IPS-15b (cell line): ENCODE measurements around the gene GULP1.
"Not testable (repeated sequence)": the region's sequence is repeated elsewhere in the genome, so short reads cannot be mapped to it uniquely, and the experiment has no call there.

Experiments
- H3K27me3 ChIP-seq: one replicate; pipeline ENCODE4 v1.6.1; 2013; ENCODE audit warnings: low read length; ENCODE audit not compliant: control insufficient read depth, insufficient read depth
- H3K36me3 ChIP-seq: one replicate; pipeline ENCODE4 v1.6.1; 2013; ENCODE audit warnings: low read length; ENCODE audit not compliant: control insufficient read depth, insufficient read depth
- H3K4me1 ChIP-seq: one replicate; pipeline ENCODE4 v1.6.1; 2013; ENCODE audit warnings: mild to moderate bottlenecking, low read length; ENCODE audit not compliant: control insufficient read depth, insufficient read depth
- H3K4me3 ChIP-seq: one replicate; pipeline ENCODE4 v1.5.1; 2013; ENCODE audit warnings: low read depth, low read length
- H3K9ac ChIP-seq: one replicate; pipeline ENCODE4 v1.6.1; 2013; ENCODE audit warnings: low read depth, mild to moderate bottlenecking, low read length
- H3K9me3 ChIP-seq: one replicate; pipeline ENCODE4 v1.6.1; 2013; ENCODE audit warnings: mild to moderate bottlenecking, low read length; ENCODE audit not compliant: control insufficient read depth, insufficient read depth

GULP1 gene

DNA sequence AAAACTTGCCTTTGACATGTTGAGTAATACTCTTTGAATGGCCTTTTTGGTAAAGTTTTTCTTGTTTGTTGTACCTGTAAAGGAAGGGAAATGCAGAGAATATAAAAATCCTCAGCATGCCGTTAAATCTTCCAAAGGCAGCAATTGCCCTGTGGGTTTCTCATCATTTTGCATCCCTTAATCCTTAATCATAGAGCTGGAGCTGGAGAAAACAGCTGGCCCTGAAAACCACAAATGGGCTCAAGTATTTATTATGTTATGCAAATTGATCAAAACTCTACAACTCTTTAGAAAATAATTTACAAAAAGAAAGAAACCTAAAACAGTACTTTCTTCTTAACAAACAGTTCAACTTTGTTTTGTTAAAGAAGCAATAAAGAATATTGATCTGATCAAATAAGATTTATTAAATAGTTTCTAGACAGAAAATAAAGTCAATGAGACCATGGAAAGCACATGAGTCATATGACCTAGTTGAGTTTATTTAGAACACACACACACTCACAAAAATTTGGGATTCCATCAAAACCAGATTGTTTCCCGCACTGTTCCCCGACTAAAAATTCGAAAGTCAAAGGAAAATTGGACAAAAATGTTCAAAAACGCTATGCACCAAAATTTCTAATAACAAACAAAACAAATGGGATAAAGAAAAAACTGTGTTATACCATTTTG, 309.0 kb downstream of the GULP1 start:
- Histone ChIP-seq H3K4me1 (peaks cover 5% of the 10 kb centered on the region), H3K36me3 (no peaks in the 10 kb centered on the region), H3K4me3 (no peak overlapping the region), H3K9ac (no peak overlapping the region), H3K9me3 (no peaks in the 10 kb centered on the region), H3K27me3 (no peaks in the 10 kb centered on the region)

DNA sequence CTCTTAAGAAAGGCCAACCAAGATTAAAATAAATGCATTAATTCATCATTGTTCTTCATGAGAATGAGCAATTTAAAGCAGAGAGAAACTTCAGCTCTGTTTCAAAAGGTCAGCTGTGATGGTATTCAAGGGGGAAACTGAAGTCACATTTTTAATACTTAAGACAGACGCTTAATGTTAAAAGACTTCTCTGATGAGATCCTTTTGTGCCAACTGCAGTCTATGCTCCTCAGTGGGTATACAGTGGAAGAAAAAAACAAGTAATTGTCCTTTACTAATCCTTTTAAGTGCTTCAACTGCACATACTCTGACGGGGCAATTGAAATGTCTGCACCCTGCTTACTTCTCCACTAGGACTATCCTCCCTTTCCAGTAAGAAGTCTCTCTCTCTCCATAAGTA, 309.7 kb downstream of the GULP1 start:
- no peaks in the 10 kb centered on the region for H3K36me3 ChIP-seq
- H3K27me3 ChIP-seq, result no peaks in the 10 kb centered on the region
- H3K4me3 ChIP-seq, result no peak overlapping the region
- H3K4me1 ChIP-seq, result peaks cover 5% of the 10 kb centered on the region
- H3K9me3 ChIP-seq, result no peaks in the 10 kb centered on the region
- no peak overlapping the region for H3K9ac ChIP-seq

DNA sequence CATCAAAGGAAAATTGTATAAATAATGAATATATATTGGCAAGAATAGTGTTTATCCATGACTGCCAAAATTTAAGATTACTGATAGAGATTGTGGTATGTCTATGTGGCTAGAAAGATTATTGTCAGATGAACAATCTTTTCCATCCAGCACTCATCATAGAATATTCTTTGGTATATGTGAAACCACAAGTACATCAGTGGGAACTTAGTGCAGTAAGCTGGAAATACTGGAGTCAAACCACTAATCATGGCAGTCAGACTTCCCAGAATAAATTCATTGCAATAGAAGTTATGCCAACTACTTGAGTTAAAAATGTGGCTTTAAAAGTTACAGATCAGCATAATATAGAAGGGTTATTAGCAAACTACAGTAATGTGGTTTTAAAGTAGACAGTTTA, 310.3 kb downstream of the GULP1 start:
- Histone ChIP-seq H3K4me3 (no peak overlapping the region), H3K36me3 (no peaks in the 10 kb centered on the region), H3K9ac (no peak overlapping the region), H3K4me1 (peaks cover 5% of the 10 kb centered on the region), H3K9me3 (no peaks in the 10 kb centered on the region), H3K27me3 (no peaks in the 10 kb centered on the region)

DNA sequence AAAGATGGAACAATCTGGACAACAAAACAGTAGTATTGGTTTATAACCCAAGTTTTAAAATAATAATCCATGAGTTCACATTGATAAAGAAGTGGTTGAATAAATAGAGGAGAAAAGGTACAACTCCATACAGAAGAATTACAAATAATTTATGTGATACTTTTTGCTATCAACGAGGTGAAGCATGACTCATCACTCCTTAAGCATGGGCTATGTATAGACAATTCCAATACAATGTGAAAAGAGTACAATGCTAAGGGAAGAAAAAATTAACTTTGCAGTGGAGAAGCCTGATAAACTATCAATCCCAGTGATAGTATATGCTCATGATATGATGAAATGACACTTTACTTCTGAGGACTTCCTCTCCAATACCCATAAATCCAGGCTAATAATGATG, 312.9 kb downstream of the GULP1 start:
- Histone ChIP-seq H3K4me1 (peaks cover 5% of the 10 kb centered on the region), H3K4me3 (no peak overlapping the region), H3K27me3 (no peaks in the 10 kb centered on the region), H3K36me3 (no peaks in the 10 kb centered on the region), H3K9ac (no peak overlapping the region), H3K9me3 (no peaks in the 10 kb centered on the region)

DNA sequence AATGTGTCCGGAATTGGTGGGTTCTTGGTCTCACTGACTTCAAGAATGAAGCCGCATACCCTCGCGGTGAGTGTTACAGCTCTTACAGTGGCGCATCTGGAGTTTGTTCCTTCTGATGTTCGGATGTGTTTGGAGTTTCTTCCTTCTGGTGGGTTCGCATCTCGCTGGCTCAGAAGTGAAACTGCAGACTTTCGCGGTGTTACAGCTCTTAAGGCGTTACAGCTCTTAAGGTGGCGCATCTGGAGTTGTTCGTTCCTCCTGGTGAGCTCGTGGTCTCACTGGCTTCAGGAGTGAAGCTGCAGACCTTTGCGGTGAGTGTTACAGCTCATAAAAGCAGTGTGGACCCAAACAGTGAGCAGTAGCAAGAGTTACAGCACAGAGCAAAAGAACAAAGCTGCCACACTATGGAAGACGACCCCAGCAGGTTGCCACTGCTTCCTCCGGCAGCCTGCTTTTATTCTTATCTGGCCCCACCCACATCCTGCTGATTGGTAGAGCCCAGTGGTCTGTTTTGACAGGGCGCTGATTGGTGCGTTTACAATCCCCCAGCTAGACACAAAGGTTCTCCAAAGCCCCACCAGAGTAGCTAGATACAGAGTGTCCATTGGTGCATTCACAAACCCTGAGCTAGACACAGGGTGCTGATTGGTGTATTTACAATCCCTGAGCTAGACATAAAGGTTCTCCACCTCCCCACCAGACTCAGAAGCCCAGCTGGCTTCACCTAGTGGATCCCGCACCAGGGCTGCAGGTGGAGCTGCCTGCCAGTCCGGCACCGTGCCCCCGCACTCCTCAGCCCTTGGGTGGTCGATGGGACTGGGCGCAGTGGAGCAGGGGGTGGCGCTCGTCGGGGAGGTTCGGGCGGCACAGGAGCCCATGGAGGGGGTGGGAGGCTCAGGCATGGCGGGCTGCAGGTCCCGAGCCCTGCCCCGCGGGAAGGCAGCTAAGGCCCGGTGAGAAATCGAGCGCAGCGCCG, 314.2 kb downstream of the GULP1 start:
- not testable (repeated sequence) for H3K9me3 ChIP-seq, H3K4me3 ChIP-seq, H3K9ac ChIP-seq

DNA sequence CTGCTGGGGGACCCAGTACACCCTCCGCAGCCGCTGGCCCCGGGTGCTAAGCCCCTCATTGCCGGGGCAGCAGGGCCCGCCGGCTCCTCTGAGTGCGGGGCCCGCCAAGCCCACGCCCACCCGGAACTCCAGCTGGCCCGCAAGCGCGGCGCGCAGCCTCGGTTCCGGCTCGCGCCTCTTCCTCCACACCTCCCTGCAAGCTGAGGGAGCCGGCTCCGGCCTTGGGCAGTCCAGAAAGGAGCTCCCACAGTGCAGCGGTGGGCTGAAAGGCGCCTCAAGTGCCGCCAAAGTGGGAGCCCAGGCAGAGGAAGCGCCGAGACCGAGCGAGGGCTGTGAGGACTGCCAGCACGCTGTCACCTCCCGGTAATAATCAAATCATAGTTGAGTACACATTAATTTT, 314.9 kb downstream of the GULP1 start:
- not testable (repeated sequence) for H3K4me1 ChIP-seq, H3K4me3 ChIP-seq, H3K27me3 ChIP-seq, H3K9me3 ChIP-seq, H3K9ac ChIP-seq, H3K36me3 ChIP-seq

More for the DNA sequence above, 314.2 kb downstream of the GULP1 start:
- not testable (repeated sequence) for H3K4me1 ChIP-seq, H3K36me3 ChIP-seq, H3K27me3 ChIP-seq

DNA sequence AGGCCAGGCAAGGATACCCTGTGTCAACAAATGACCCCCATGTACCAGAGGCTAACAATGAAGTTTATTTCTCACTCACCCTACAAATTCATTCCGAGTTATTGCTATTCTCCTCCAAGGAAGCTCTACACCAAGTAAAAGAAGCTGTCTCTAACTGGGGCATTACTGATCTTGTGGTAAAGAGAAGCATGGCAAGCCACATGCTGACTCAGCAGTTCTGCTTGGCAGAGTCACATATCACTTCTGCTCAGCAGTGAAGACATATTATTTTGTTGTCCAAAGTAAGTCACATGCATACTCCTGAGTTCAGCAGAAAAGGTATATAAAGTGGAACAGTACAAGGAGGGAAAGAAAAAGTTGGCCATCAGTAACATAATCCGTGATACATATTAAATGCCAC, 315.8 kb downstream of the GULP1 start:
- Histone ChIP-seq H3K4me1 (no peaks in the 10 kb centered on the region), H3K9ac (no peak overlapping the region), H3K27me3 (no peaks in the 10 kb centered on the region), H3K4me3 (no peak overlapping the region), H3K36me3 (no peaks in the 10 kb centered on the region), H3K9me3 (no peaks in the 10 kb centered on the region)

DNA sequence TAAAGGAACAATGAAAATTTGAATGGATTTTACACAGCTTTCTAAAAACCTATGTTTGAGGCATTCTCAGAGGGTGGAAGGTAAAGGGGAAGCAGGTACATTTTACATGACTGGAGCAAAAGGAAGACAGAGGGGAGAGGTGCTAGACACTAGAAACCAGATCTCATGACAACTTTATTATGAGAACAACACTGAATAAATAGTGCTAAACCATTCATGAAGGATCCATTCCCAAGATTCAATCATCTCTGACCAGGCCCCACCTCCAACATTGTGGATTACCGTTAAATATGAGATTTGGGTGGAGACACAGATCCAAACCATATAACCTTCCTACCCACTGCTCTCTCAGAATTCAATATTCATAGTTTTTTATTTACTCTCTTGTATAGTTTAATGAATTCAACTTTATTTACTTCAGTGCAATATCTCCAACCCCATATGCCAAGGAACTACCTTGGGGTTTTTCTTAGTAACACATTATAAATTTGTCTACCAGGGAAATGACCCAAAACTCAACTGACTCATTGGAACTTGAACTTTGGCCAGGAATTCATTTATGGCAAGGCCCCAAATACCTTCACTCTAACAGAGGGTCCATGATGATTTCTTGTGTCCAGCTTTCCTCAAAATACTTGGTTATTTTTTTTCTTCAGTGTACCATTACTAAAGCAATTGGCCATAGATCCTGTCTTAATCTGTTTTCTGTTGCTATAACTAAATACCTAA, 317.8 kb downstream of the GULP1 start:
- H3K36me3 ChIP-seq, result no peaks in the 10 kb centered on the region
- H3K4me1 ChIP-seq, result no peaks in the 10 kb centered on the region
- no peaks in the 10 kb centered on the region for H3K9me3 ChIP-seq
- H3K27me3 ChIP-seq, result no peaks in the 10 kb centered on the region
- H3K9ac ChIP-seq, result no peak overlapping the region
- no peak overlapping the region for H3K4me3 ChIP-seq

DNA sequence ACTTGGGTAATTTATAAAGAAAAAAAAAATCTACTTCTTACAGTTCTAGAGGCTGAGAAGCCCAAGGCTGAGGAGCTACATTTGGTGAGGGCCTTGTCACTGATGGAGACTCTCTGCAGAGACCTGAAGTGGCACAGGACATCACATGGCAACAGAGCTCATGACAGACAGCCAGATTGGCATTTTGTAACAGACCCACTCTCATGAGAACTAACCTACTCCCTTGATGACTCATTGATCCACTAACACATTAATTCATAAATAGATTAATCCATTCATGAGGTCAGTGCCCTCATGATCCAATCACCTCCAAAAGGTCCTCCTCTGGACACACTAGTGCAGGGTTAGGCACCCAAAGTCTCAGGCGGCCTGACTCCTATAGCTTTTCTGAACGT, 318.4 kb downstream of the GULP1 start:
- H3K4me1 ChIP-seq, result no peaks in the 10 kb centered on the region
- H3K27me3 ChIP-seq, result no peaks in the 10 kb centered on the region
- H3K36me3 ChIP-seq, result no peaks in the 10 kb centered on the region
- no peak overlapping the region for H3K4me3 ChIP-seq
- H3K9me3 ChIP-seq, result no peaks in the 10 kb centered on the region
- no peak overlapping the region for H3K9ac ChIP-seq

DNA sequence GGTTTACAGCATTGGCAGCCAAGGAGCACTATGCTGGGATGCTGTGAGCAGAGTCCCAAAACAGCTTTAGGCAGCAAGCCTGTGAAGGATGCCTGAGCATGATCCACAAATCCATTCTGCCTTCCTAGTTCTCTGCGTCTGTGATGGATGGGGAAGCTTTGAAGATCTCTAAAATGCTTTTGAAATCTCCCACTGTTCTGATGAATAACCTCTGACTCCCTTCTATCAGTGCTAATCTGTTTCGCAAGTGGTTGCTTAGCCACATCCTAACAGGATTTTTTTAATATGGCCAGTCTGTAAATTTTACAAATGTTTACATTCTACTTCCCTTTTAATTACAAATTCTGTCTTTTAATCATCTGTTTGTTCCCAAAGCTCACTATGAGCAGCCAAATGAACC, 319.2 kb downstream of the GULP1 start:
- Histone ChIP-seq H3K4me3 (no peak overlapping the region), H3K27me3 (no peaks in the 10 kb centered on the region), H3K36me3 (no peaks in the 10 kb centered on the region), H3K9ac (no peak overlapping the region), H3K4me1 (no peaks in the 10 kb centered on the region), H3K9me3 (no peaks in the 10 kb centered on the region)

DNA sequence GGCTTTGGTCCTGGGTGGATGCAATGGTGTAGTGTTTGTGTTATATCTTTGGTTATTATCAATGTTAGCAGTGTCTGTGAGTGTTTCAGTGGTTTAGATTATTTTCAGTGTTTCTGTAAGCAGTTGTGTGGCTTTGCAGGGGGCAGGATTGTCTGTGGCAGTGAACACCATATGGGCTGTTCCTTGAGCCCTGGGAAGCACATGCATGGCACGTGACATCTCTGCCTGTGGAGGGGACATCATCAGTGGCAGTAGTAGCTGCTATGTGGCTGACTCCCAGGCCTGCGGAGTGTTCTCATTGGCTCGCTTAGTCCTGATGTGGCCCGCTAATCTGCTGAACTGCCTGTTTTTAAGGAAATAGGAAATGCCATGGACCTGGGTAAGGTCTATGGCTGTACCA, 327.5 kb downstream of the GULP1 start:
- Histone ChIP-seq H3K36me3 (no peaks in the 10 kb centered on the region), H3K4me1 (no peaks in the 10 kb centered on the region), H3K4me3 (no peak overlapping the region), H3K27me3 (no peaks in the 10 kb centered on the region), H3K9me3 (no peaks in the 10 kb centered on the region), H3K9ac (no peak overlapping the region)
